HG02610 (cell line): Measurements from ENCODE around the gene REEP3.
"Not testable (repeated sequence)": the region's sequence is repeated elsewhere in the genome, so short reads cannot be mapped to it uniquely, and the experiment has no call there.

ENCODE experiments used
- ATAC-seq: cut with Tn5 transposase; IDR thresholded peaks from one replicate; pipeline ENCODE4 v1.9.1; 2021; ENCODE audit warnings: mild to moderate bottlenecking, moderate library complexity; ENCODE audit not compliant: unreplicated experiment

The REEP3 gene

DNA sequence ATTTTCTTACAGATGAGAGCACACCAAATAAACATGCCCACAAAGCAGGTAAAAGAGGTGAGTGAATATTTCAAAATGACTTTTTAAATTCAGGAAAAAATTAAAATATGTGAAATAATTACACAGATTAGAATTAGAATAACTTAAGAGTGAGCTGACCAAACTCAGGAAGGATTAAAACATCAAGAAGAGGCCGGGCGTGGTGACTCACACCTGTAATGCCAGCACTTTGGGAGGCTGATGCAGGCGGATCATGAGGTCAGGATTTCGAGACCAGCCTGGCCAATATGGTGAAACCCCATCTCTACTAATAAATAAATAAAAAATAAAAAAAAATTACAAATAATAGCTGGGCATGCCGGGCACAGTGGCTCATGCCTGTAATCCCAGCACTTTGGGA, 140.1 kb downstream of the REEP3 start:
- no peak for ATAC-seq

DNA sequence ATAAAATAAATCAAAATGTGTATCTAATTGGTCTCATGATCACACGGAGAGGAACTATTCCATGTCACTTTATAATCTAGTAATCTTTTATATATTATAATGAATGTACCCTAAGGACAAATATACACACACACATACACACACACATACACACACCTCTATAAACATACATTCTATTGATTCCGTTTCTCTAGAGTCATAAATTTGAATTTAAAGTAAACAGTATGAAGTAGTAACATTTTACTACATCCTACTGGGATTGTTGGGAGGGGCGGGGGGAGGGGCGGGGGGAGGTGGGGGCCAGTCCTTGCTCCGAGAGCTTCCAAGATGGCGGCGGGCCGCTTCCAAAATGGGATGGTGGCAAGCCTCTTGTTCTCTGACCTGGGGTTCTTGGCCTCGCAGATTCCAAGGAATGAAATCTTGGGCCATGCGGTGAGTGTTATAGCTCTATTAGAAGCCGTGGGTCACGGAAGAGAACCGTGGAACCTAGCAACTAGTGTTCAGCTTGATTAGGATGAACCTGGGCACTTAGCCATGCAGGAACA, 143.2 kb downstream of the REEP3 start:
- no peak for ATAC-seq

DNA sequence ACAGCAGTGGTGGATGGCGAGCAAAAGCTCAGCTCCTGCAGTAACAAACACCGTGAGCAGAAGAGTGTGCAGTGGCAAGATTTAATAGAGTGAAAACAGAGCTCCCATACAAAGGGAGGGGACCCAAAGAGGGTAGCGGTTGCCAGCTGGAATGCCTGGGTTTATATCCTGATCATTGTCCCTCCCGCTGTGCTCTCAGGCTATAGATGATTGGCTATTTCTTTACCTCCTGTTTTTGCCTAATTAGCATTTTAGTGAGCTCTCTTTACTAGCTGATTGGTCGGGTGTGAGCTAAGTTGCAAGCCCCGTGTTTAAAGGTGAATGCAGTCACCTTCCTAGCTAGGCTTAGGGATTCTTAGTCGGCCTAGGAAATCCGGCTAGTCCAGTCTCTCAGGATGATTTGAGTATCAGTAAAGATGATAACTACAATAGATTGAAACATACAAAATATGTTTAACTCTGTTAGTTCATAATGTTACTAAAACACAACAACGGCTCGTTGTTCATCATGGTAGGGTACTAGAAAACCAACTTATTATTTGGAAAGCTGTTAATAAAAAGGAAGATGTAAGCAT, 143.9 kb downstream of the REEP3 start:
- ATAC-seq: not testable (repeated sequence)

DNA sequence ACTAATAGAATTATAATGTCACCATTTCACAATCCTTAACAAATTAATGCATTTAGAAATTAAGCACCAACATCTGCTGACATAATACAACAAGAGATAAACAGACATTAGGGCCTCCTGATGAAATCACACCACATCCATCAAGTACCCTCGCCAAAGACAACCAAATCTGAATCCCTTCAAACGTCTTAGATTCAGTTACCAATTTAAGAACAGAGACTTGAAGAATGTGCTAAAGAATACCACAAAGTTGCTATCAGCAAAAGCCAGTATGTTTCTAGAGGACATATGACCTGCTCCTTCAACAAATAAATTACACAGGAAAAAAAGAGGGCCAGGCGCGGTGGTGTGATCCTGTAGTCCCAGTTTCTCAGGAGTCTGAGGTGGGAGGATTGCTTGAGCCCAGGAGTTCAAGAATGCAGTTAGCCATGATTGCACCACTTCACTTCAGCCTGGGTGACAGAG, 144.5 kb downstream of the REEP3 start:
- no peak for ATAC-seq

DNA sequence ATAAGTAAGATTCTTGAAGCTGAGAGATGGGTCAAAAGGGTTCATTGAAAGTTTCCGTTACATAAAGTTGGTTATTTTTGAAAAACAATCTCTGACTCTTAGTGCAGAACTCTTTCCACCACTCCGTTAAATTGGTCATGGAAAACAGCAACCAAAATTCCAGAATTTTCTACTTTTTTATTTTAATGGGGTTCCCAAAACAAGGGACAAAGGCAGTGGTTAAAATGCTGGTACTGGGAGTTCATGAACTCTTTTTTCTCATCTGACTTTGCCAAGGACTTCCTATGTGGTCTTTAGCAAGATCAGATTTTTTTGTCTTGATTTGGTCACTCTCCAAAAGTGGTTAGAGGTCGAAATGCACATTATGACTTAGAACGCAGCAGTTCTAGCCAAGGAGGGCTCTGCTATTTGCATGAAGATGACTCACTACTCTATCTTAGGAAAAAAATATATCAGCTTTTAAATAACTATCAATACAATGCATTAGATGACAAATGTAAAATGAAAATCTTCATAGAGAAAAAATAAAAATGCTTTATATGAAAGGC, 145.7 kb downstream of the REEP3 start:
- peak; percentile 74 for ATAC-seq

DNA sequence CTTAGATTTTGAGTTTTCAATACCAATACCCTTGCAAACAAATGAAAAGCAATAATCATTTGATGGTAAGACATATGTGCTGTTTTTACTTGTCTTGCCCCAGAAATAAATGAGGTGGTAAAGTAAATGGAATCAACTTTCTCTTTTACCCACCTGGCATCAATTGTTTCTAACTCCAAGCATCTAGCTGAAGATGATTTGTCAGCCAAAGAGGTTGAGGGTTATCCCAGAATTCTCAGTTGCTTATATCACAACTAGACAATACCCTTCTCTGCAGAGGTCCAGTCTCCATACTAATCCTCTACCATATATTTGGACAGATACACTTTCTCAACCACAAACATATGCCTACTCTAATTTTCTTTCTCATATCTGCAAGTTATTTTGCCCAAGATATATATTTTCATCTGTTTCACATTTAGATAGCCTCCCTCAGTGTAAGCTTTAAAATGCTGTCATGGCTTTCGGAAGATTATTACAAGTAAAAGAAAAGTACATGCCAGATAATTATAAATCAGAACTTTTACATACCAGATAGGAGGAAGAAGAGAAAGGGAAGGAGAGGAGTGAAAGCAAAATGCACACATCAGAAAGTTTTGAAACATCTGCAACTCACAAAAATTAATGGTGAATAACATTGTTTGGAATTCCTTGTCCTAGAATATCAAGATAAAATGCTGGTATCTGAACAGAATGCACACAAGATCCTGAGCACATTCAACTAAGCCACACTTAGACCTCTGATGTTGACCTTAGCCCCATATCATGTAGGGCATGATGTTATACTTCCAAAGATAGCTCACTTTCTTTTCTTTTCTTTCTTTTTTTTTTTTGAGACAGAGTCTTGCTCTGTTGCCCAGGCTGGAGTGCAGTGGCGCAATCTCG, 146.6 kb downstream of the REEP3 start:
- no peak for ATAC-seq

DNA sequence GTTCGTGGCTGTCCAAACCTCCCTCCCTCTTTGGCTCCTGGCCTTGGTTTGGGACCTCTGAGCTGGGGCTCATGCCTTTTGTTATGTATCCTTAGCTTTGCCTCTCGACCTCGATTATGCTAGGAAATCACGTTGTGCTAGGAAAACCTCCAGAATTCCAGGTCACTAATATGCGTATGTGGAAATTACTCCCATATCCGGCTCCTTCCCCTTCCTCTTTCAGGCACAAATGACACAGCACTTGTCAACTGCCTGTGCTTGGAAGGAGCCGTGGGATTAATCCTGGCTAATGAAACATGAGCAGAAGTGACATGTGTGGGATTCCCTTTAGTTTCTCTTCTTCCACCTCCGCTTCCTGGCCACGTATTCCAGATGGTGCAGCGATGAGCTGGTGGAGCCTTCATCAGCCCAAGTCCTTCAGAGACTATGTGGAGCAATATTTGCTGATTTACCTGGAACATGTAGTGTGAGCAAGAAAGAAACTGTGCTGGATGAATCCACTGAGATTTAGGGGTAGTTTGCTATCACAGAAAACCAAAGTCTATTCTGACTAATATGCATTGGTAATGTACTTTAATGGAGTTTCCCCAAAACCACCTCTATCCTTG, 149.2 kb downstream of the REEP3 start:
- peak; percentile 86 for ATAC-seq

DNA sequence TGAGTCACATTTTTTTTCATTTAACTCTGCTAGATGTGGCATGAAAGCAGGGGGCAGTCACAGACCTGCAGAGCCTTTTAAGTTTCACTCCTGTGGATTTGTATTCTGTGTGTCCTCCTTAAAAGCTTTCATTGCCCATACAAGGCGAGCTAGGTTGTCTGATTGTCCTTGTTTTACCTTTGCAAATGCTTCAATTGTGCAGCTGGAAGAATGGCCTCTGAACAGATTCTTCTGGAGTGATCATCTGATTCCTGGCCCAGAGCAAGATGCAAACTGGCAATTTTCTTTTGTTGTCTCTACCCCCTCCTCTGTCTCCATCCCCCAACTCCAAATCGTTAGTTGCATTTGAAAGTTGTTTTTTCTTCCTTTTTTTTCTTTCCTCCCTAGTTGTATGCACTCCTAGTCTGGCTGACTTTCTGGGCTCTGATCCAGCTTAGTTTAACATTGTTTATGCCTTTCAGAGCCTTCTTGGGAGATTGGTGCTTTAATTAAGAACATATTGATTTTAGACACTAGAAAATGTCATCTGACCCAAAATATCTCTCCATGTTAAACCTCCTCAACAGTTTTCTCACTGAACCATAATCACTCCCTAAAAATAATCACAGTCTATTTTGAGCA, 150.2 kb downstream of the REEP3 start:
- ATAC-seq: no peak

DNA sequence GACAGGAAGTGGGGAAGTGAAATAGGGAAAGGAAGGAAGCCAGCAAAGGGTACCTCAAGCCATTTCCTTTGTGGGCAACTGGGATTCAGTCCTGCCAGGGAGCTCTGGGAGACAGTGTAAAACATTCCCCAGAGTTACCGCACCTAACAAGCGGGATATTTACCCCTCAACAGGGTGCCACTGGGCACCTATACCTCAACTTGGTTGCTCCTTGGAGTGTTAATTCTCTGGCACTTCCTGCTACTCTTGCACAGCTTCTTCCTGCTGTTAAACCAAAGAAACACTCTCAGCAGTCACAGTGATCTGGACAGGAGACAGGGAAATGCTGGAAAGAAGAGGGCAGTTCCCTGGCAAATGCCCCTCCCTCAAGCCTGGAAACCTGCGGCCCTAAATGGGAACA, 151.3 kb downstream of the REEP3 start:
- ATAC-seq: no peak

DNA sequence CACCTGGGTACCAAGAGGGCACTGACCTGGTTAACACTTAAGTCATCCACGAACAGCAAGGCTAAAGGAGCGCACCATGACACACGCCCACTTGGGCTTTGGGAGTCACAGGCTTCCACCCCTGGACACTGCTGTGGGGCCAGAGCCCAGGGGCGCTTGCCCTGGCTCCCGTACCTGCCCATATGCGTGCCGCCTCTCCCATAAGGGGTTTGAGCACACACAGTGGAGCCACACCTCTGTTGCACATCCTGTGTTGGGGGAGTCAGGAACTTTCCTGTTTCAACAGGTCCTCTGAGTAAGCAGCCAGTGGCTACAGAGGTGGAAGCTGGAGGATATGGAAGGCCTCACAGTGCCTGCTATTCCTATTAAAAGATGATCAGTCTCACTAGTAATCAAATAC, 152.0 kb downstream of the REEP3 start:
- ATAC-seq: no peak

DNA sequence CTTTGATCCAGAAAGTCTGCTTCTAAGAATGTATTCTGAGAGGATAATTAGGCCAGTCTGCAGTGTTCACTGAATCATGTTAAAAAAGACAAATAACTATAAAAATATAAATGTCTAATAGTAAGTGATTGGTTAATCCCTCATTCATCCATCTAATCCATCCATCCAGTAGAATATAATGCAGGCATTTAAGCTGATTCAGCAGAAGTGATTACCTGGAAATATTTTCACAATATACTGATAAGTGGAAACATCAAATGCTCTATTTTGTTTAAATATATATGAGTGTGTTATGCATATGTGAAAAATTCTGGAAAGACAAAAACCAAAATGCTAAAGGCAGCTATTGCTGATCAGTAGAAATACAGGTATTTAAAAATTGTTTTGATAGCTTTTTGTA, 152.6 kb downstream of the REEP3 start:
- ATAC-seq: no peak
